IPS-18c (cell line): ENCODE measurements around the gene HECTD1.
"Not testable (repeated sequence)": the region's sequence is repeated elsewhere in the genome, so short reads cannot be mapped to it uniquely, and the experiment has no call there.

Source experiments
- H3K4me3 ChIP-seq: 2 replicates; pipeline ENCODE4 v1.7.0; 2013; ENCODE audit warnings: low read depth, mild to moderate bottlenecking, low read length, moderate library complexity; ENCODE audit not compliant: insufficient read depth
- H3K9me3 ChIP-seq: one replicate; pipeline ENCODE4 v1.6.1; 2013; ENCODE audit warnings: mild to moderate bottlenecking, low read length, moderate library complexity; ENCODE audit not compliant: control insufficient read depth, insufficient read depth

Gene HECTD1

DNA sequence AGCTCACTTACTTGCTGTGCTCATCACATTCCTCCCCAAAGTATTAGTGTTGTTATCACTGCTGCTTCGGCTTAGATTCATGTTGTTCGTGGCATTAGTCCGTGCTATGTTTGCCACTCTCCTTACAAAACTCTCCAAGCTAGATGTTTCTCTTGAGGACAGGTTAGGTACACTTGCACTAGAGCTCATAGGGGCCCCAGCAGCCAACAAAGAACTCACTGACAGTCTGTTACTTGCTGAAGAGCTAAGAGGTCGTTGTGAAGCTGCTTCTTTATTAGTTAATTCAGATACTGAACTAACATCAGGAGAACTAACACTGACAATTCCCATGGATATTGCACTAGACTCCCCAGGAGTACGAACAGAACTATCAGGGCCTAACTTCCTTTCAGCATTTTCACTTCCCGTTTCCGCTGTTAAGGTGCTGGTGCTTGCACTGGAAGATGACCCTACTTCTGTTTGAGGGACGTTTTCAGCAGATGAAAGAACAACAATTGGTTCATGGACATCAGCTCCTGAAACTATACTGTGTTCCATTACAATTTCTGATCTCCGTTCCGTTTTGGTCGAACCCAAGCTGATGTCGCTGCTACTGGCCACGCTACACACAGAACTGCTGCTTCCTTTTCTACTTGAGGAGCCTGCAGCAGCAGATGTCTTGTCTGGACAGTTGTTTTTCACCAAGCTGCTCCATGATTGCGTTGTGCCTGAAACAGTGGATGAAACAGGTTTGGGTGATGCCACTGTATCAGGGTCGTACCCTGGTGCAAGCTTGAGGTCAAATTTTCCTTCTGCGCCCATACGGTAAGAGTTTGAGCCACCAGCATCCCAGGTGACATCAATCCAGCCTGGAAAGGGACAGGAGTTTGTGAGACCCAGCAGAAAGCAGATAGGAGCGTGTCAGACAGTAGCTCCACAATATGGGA is 78.7 kb downstream of the HECTD1 start:
- no peak overlapping the region for H3K4me3 ChIP-seq
- no peaks in the 10 kb centered on the region for H3K9me3 ChIP-seq

DNA sequence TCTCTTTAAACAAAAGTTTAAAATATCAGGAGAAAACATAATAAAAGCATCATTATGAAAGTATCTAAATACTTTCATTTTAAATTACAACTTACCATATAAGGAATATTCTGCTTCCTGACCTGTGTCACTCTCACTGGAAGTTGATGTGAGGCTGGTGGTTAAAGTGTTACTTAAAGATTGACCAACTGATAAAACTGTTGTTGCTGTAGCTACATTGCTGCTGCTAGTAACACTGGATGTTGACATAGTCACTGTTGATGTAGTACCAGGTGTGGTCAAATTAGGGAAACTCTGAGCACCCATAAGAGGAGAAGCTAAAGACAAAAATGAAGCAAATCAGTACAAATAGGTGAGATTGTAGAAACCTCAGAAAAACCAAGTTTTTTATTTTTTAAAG is 79.9 kb downstream of the HECTD1 start:
- Histone ChIP-seq H3K9me3 (no peaks in the 10 kb centered on the region), H3K4me3 (no peak overlapping the region)

GRCh38 chr14:31126680-31127079 is 80.9 kb downstream of the HECTD1 start:
- no peak overlapping the region for H3K4me3 ChIP-seq
- H3K9me3 ChIP-seq, result no peaks in the 10 kb centered on the region

- Histone ChIP-seq H3K4me3 (no peak overlapping the region), H3K9me3 (no peaks in the 10 kb centered on the region)
Observed at GRCh38 chr14:31125231-31125630, 82.4 kb downstream of the HECTD1 start.

GRCh38 chr14:31124197-31124596 is 83.4 kb downstream of the HECTD1 start:
- Histone ChIP-seq H3K4me3 (no peak overlapping the region), H3K9me3 (no peaks in the 10 kb centered on the region)

DNA sequence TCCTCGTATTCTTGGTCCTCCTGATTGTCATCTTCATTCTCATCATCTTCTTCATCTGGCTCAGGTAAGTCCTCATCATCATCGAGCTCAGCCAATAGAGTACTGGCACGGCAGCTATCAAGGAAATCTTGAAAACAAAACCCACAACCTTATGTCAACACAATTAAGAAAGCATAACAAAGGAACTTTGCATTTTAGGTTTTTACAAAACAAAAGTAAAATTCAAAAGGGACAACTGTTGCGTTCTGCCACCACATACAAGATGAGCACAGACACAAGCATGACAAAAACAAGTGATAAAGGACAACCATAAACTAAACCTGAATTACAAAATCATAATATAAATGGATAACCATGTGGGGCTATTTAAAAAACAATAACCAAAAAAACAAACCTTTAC is 84.7 kb downstream of the HECTD1 start:
- no peak overlapping the region for H3K4me3 ChIP-seq
- no peaks in the 10 kb centered on the region for H3K9me3 ChIP-seq

DNA sequence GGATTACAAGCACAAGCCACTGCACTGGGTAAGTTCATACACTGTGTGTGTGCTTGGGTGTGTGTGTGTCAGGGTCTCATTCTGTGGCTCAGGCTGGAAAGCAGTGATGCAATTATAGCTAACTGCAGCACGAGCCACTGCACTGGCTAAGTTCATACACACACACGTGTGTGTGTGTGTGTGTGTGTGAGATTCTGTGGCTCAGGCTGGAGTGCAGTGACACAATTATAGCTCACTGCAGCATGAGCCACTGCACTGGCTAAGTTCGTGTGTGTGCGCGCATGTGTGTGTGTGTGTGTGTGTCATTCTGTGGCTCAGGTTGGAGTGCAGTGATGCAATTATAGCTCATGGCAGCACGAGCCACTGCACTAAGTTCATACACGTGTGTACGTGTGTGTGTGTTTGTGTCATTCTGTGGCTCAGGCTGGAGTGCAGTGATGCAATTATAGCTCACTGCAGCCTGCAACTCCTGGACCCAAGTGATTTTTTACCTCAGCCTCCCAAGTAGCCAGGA is 85.4 kb downstream of the HECTD1 start:
- H3K9me3 ChIP-seq, result no peaks in the 10 kb centered on the region
- peak overlapping the region; percentile 25; the same call in 1 of the 2 replicates for H3K4me3 ChIP-seq

GRCh38 chr14:31118892-31119291 is 88.7 kb downstream of the HECTD1 start:
- Histone ChIP-seq H3K9me3 (no peaks in the 10 kb centered on the region), H3K4me3 (no peak overlapping the region)

DNA sequence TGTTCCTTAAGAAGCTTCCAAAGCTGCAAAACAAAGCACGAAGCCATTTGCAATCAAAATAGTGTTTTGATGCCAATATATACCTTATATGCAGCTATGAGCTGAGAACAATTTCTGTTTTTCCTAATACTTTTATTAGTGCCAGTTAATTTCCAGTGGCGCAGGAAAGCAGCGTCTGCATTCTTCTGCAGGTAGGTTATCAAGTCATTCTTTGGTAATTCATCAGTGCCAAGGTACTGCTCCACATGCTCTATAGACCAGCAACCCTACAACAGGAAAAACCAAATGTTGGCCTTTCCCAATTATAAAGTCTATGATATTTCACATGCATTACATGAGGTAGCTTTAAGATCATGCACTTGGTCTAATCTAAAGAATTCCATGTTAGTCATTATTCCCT is 93.8 kb downstream of the HECTD1 start:
- Histone ChIP-seq H3K9me3 (no peaks in the 10 kb centered on the region), H3K4me3 (no peak overlapping the region)

DNA sequence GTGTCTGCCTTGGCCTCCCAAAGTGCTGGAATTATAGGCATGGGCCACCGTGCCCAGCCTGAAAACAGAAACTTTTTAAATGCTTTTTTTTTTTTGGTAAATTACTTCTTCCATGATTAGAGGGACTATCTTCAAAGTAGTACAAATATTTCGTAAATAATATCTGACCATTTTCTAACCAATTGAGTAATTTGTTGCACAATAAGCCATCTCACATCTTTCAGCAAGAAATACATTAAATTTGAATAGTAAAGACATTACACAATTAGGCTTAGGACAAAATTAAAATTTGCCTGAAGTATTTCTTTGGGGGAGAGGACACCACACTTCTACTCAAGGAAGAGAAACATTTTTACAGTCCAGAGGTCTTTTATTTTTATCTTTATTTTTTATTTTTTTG is 96.7 kb downstream of the HECTD1 start:
- H3K4me3 ChIP-seq, result no peak overlapping the region
- no peaks in the 10 kb centered on the region for H3K9me3 ChIP-seq

GRCh38 chr14:31109257-31109656 is 98.3 kb downstream of the HECTD1 start:
- no peak overlapping the region for H3K4me3 ChIP-seq
- H3K9me3 ChIP-seq, result no peaks in the 10 kb centered on the region

GRCh38 chr14:31106768-31107167 is 100.8 kb downstream of the HECTD1 start:
- H3K9me3 ChIP-seq, result no peaks in the 10 kb centered on the region
- H3K4me3 ChIP-seq, result no peak overlapping the region

DNA sequence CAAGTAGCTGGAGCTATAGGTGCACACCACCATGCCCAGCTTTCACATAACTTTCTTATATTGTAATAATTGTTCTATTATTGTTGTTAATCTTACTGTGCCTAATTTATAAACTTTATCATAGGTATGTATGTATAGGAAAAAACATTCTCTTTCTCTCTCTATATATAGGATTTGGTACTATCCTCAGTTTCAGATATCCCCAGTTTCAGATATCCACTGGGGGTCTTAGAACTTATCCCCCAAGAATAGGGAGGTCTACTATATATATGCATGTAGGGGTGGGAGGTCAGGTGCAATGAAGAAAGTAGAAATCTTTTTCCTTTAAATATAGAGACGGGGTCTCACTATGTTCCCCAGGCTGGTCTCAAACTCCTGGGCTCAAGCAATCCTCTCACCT is 110.5 kb downstream of the HECTD1 start:
- H3K4me3 ChIP-seq, result no peak overlapping the region
- H3K9me3 ChIP-seq, result no peaks in the 10 kb centered on the region

DNA sequence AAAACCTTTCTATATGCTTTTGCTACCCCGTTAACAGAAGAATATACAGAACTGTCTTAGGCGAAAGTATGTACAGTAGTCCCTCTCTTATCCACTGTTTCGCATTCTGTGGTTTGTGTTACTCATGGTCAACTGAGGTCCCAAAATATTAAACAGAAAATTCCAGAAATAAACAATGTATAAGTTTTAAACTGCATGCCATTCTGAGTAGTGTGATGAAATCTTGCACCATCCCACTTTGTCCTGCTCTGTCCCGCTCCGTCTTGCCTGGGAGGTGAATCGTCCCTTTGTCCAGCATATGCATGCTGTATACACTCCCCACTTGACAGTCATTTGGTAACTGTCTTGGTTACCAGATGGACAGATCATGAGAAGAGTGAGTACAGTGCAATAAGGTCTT is 111.3 kb downstream of the HECTD1 start:
- H3K9me3 ChIP-seq, result no peaks in the 10 kb centered on the region
- H3K4me3 ChIP-seq, result no peak overlapping the region

GRCh38 chr14:31095817-31096216 is 111.8 kb downstream of the HECTD1 start:
- H3K9me3 ChIP-seq, H3K4me3 ChIP-seq: not testable (repeated sequence)

- H3K4me3 ChIP-seq, H3K9me3 ChIP-seq: not testable (repeated sequence)
Observed at GRCh38 chr14:31093884-31094839, 113.4 kb downstream of the HECTD1 start.

DNA sequence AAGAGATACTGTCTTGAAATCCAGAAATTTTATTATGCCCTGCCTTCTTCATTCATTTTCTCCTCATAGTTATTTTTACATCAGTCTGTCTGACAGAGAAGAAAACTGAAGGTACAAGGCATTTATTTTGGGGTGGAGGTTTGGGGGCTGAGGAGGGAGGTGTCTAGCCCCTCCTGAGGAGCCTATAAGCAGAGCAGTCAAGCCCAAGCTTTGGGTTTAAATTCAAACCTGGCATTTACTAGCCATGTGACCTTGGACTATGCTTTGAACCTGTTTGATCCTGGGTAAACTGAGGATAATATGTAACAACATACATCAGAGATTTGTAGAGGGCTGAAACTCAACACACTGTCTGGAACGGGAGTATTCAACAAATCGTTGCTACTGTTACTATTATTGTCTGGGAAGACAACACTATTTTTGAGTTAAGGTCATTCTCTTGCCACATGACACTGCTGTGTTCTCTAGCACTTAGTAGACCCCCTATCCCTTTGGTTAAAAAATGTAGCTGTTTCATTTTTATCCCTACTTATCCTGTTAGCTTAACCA is 115.4 kb downstream of the HECTD1 start:
- no peak overlapping the region for H3K4me3 ChIP-seq
- H3K9me3 ChIP-seq, result no peaks in the 10 kb centered on the region
